ENCODE data around the gene STRN.
"Not testable (repeated sequence)": the region's sequence is repeated elsewhere in the genome, so short reads cannot be mapped to it uniquely, and the experiment has no call there.

STRN gene

DNA sequence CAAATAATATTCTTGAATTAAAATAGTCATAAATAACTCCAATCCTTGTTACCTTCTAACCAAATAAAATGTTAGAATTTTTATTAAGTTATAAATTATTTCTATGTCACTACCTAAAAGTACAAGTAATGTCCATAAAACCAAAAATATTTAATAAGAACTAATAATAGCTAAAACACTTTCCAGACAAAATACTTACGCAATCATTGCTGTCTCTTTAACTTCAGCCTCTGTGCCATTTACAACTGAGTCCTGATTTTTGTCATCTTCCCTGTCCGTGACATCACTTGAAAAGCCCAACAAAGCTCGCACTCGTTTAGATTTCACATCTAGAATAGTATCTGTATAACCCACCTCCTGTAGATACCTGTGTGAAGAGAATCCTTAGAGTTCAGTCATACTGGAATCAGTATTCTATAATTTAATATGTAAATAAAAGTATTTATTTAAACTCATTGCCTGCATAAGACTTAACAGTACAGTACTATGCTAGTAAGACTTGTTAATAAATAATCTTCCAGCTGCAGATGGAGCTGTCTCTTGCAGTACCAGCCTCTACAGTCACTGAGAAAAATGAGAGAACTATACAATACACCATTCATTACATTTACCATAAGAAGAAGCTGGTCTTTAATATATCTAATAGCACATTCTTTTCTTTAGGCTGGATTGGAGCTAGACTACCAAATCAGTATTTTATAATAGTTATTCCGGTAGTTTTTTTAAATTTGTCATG is 63.8 kb downstream of the STRN start:
- DNase-seq = no peak

DNA sequence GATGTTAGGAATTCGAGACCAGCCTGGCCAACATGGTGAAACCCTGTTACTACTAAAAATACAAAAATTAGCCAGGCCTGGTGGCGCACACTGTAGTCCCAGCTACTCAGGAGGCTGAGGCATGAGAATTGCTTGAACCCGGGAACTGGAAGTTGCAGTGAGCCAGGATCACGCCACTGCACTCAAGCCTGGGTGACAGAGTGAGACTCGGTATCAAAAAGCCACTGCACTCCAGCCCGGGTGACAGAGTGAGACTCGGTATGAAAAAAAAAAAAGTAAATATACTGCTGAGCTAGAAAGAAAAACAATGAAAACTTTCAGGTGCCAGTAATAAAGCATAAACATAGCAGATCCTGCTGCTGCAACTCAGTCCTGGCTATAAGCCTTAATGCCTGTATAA is 73.5 kb downstream of the STRN start:
- DNase-seq = no peak

DNA sequence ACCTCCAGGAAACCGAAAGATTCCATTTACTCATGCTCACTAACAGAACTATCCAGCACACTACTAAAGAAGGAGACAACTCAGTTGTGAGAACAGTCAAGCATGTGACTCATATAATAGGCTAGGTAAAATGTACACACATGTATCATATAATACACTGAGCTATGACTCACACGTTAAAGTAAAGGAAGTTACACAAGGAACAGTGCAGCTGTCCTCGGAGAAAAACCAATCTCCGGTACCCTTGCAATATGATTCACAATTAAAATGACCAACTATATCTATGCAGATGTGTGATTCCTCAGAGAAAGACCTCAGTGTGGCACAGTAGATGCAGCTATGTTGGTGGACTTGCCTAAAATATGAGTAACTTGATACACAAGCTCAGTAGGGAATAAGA is 76.5 kb downstream of the STRN start:
- DNase-seq = no peak

DNA sequence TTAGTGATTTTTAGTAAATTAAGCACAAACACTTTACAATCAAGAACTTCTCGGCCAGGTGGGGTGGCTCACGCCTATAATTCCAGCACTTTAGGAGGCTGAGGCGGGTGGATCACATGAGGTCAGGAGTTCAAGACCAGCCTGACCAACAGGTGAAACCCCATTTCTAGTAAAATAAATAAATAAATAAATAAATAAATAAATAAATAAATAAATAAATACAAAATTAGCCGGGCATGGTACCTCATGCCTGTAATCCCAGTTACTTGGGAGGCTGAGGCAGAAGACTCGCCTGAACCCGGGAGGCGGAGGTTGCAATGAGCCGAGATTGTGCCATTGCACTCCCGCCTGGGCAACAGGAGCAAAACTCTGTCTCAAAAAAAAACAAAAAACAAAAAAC is 79.2 kb downstream of the STRN start:
- DNase-seq = not testable (repeated sequence)

DNA sequence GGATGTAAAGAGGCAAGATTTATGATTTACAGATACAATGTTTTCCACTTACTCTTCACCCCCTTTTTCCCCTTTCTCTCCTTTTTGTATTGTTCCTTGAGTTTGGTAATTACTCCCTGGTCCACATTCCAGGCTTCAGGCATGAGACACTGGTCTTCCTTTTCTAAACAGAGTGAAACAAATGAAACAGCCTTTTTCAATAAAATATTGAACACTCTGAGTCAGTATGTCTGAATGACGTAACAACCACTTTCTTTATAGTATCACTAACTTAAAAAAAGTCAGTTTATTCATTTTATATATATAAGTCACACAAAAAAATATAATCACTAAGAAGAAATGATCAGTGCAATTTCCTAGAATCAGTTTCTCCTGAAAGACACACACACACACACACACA is 79.7 kb downstream of the STRN start:
- no peak for DNase-seq

DNA sequence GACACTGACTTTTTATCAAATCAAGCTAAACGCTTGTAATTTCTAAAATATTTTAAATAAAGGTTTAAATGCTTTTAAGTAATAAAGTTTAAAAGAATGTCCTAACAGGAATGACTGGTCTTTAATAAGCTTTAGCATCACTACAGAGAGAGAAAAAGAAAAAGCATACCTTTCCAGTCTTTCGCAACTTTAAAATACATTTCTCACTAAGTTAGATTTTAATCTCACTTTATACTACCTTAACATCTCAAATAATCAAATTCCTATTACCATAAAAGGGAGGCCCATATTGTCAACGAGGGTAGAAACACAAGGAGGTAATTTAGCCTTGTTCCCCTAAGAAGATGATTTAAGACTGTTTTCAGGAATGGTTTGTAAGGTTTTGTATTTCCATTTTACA is 80.7 kb downstream of the STRN start:
- no peak for DNase-seq

DNA sequence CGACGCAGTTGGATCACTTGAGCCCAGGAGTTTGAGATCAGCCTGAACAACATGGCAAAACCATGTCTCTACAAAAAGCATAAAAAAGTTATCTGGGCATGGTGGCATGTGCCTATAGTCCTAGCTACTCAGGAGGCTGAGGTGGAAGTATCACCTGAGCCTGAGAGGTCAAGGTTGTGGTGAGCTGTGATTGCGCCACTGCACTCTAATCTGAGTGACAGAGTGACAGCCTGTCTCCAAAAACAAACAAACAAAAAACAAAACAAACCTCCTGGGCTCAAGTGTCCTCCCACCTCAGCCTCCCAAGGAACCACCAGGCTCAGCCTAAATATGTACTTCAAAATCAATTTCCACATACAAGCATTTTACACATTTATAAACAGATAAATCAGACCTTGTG is 83.8 kb downstream of the STRN start:
- no peak for DNase-seq

DNA sequence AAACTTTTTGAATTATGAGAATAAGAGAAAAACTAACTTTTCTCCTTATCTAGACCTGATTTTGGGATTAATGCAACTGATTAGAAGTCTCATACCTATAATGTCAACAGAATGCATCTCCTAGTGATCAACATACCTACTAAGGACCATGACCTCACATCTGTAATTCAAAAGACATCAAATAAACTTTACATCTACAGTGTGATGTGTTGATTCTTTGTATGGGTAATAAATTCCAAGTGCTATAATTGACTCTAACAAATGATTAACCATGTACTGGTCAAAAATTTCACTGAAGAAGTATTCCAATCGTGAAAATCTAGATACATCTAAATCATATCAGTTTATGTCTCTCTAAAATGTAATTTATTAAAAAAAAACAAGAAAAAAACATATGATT is 84.5 kb downstream of the STRN start:
- DNase-seq = no peak

DNA sequence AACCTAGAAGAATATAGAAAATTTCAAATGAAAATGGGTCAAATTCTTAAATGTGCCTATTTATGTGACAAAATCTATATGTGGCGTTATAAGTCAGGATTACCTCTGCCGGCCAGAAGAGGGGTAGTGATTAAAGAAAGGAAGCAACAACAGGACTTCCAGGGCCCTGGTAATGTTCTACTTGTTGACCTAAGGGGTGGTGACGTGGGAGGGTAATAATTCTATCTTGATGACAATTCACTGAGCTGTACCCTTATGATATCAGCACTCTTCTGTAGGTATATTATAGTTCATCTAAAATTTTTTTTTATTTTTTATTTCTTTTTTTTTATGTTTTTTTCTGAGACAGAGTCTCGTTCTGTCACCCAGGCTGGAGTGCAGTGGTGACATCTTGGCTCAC is 87.9 kb downstream of the STRN start:
- no peak for DNase-seq

DNA sequence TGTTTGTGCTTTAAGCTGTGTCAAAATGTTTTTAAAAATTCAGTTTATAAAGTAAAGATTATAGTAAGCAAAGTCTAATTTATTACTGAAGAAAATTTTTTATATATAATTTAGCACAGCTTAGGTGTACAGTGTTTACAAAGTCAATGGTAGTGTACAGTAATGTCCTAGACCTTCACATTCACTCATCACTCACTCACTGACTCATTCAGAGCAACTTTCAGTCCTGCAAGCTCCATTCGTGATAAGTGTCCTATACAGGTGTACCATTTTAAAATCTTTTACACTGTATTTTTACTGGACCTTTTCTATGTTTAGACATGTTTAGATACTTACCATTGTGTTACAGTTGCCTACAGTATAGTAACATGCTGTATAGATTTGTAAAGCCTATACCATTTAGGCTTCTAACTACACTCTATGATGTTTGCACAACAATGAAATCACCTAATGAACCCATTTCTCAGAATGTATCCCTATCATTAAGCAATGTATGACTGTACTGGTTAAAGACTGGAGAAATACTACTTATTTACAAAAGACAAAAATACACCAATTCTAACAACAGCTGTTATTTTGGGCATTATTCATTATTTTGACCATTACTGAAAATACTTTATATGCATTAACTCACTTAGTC is 95.1 kb downstream of the STRN start:
- no peak for DNase-seq

DNA sequence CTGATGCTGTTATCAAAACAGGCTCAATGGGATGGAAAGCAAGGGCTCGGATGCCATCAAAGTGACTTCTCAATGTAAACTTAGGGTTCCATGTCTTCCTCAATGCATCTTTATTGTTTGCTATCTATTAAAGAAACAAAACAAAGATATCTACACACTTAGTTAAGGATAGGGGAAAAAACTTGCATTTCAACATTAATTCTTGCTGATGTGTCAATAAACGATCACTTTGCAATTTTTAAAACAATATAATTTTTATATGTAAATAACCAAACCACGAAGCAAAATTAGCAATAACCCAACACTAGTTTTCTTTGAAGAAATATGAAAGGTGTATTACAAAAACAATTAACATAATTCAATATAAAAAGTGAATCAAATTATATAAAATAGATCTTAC is 96.7 kb downstream of the STRN start:
- DNase-seq = no peak

DNA sequence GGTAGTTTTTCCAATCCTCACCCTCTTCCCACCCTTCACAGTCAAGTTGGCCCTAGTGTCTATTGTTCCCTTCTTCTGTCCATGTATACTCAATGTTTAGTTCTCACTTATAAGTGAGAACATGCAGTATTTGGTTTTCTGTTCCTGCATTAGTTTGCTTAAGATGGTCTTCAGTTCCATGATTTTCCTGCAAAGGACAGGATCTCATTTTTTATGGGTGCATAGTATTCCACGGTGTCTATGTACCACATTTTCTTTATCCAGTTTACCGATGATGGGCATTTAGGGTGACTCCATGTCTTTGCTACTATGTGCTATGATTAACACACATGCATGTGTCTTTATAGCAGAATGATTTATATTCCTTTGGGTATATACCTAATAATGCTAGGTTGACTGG is 104.4 kb downstream of the STRN start:
- no peak for DNase-seq

DNA sequence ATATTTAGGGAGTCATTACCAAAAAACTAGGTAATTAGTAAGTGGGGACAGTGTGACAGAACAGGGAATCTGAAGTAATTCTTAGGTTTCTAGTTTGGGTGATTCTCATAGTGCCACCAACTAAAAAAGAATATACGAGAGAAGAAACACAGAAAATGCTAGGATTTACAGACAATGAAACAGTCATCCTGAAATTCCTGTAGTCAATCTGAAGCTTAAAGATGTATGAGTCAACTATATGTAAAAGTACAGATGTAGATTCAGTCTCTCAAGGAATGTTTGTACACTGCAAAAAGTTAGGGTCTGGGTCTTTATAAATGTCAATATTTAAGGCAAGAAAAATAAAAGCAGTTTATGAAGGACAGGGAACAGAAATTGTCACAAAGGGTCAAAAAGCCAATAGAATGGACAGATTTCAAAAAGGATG is 107.0 kb downstream of the STRN start:
- no peak for DNase-seq

DNA sequence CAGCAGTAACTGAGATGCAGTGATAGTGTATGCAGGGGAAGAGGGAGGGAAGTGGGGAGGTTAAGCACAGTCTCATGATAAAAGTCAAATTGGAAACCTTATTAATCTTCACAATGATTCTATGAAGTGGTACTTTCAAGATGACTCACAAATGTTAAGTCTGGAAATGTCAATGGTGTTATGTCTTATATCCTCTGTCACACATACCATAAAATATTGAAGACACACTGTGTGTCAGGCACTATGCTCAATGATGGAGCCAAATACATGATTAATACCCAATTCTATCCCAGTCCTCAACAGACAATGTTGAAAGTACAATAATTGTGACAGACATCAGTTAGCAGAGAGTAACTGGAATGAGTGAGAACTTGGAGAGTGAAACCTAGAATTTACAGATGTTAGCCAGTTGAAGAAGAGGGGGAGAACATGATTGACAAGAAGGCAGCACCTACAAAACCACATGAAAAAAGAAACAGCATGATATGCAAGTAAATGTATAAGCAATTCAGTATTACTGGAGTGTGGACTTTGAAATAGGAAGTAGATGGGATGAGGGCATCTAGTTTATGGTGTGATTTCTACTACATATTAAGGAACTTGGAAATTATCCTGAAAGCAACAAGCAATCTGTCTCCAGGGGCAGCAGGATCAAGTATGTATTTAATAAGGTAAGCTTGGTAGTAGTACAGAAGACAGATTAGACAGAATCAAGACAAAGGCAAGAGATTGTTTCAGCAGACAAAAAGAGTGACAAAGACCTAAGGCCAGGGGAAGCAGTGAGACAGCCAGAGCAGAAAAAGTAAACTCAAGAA is 107.6 kb downstream of the STRN start:
- no peak for DNase-seq

DNA sequence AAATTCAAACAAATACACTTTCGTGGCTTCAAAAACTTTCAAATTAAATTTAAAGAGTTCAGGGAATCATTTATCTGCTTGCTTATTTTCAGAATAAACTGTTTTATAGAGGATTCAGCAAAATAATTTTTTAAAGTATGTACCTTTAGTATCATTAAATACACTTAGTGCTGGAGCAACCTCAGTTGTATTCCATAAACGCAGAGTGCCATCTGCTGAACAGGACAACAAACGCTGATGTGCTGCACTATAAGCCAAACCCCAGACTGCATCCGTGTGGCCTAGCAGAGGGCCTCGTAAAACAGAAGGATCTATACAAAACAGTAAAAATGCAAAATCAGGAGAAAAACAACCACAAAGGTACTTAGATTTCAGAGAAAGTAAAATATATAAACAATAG is 108.6 kb downstream of the STRN start:
- DNase-seq = no peak

DNA sequence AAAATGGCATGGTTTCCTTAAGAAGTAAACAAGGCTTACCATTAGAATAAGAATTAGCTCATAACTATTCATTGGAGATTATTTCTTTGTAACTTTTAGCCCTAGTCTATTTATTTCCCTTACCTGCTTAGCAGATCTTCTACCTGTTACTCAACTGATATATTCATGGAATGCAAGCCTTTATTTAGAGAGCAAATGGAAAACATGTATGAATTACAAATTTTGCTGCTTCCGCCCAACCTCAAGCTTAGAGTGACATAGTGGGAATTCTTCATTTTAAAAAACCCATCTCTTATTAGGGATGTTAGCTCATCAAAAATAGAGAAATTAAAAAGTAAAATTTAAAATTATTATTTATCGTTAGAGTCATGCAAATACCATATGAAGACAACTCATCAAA is 110.9 kb downstream of the STRN start:
- DNase-seq = no peak

DNA sequence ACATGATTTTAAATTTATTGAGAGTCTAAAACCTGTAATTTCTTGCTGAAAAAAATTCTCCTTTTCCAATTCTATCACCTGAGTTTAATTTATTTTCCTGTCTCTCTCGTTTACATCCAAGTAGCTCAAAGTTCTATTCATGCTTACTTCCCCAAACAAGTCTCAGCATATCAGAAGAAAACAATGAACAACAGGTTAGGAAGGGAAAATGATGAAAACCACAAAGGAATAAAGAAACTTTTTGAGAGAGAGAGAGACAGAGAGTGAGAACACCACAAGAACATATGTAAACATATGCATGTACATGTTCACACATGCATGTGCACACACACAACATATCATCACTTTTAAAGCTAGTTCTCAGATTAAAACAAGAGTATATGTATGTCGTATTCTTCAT is 112.1 kb downstream of the STRN start:
- DNase-seq = no peak

DNA sequence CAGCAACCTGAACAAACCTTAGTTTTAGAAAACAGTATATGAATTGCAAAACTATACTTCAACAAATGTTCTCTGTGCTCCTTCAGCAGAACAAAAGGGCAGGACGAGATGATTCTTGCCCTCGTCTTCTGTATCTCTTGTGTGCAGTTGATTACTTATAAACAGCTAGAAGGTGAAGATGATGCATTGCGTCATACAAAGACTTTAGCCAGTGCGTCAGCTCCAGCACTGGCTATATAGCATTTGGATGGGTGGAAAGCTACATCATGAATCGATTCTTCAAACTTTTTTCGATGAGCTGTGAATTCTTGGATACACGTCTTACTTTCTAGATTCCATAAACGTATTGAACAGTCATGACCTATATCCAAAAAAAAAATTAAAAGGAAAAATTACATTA is 117.1 kb downstream of the STRN start:
- no peak for DNase-seq

DNA sequence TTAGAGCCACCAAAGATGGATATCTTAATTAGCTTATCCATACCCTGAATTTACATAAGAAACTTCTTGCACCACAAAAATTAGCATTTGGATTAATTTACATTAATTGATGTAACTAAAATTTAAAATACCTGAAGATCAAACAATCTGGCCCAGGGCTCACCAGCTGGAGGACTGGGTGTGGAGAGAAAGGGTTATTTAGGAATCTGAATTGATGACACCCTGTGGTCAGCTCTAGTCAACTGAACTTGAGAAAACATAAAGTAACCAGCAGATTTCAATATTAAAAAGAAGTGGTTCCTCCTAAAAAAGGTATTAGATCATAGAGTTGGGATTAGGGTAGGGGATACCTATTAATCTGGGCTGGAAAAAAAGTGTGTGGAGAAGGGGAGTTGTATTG is 122.5 kb downstream of the STRN start:
- DNase-seq = no peak

DNA sequence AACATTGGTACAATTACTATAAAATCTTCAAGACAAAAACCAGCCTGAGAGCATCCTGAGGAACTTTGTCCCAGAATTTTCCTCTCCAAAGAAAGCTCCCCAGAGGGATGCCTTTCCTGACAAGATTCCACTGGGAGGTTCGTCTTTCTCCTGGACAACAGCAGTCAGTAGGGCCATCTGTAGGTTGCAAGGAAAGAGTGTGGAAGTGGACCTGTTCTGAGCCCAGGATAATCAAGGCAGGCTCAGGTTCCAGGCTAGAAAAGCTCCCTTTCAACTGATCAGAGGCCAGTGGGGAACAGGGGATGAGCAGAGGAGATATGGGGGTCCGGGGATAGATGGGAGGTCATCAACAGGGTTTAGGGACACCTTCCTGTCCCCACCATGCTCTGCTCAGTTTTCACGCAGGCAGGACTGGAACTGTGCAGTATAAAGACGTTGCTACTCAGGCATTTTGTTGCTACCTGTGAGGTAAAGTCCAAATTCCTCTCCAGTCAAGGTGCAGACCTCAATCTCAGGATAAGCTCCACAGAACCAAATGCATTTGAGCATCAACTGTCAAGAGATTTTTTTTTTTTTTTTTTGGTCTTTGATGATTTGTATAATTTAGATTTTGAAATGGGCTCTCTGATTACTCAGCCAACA is 126.2 kb downstream of the STRN start:
- no peak for DNase-seq

DNA sequence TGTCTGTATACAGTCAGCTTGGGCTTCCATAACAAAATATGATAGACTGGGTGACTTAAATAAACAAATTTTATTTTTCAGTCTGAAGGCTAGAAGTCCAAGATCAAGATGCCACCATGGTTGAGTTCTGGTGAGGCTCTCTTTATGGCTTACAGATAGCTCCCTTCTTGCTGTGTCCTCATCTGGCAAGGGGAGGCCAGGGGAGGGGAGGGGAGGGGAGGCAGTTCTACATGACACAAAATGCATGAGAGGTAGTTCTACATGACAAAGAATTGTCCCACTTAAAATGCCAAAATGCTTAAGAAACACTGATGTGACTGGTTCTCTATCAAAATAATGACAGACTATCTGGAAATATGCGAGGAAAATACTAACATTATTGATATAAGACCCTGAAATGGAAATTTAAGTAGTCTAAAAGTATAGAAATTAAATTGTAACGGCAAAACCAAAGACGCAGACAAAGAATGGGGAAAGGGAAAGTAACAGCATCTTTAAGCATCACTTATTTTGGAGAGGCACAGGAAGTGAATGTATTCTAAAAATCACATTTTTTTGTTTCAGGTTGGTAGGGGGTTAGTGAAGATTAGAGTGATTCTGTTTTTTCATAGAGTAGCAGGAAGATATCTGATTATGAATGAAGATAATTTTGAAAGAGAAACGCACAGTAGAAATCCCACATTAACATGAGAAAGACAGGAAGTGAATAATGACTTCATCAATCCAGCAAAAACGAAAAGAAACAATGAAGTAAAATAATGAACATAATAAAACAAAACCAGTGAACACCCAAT is 131.4 kb downstream of the STRN start:
- no peak for DNase-seq

DNA sequence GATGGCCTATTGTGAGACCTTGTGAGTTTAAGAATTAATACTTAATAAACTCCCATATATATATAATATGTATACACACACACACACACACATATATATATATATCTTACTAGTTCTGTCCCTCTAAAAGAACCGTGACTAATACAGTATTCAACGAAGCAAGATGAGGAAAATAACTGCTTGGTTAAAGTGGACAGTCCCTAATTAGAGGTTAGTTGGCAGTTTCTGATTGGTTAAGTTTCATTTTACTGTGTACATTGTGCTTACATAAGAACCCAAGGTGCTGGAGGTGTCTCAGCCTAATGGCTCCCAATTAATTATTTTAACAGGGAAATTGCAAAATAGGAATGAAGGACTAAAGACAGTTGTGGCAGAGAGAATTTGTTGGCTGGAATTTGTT is 132.1 kb downstream of the STRN start:
- DNase-seq = no peak

DNA sequence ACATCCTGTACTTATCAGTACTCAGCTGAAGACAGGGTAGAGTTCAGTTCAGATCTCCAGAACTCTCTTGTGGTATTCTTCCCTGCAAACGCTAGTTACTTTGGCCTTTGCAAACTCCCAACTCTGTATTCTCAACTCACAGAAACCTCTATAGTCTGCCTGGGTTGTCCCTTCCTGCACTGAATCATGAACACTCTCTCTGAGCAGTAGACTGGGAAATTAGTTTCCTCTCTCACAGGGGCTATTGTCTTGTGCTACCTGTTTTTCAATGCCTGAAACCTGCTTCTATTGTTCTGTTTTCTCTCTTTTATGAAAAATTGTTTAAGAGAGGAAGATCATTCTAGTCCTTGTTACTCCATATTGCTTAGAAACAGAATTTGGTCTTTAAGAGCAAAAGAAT is 135.2 kb downstream of the STRN start:
- DNase-seq = no peak
